ENCODE results near the gene NDUFB10. TPM values are rescaled to one million over a fixed set of nuclear protein-coding genes. Genes with fewer than 3 reads are reported as not detected.
"Not testable (repeated sequence)": the region's sequence is repeated elsewhere in the genome, so short reads cannot be mapped to it uniquely, and the experiment has no call there.

The NDUFB10 gene
- total RNA-seq, 2 experiments from 2014 or later: 131 to 138 TPM

GRCh38 chr16:1932050-1933028 lies 27.0 kb upstream of the NDUFB10 start:
- CTCF ChIA-PET: no interaction called here
- POLR2A ChIA-PET: no interaction called here
- H3K36me3 Mint-ChIP-seq (ENCODE audit: low read depth): no peaks in the 10 kb centered on the region
- H3K27me3 Mint-ChIP-seq: no peaks in the 10 kb centered on the region
- DNase-seq: no peak
- H3K4me3 Mint-ChIP-seq: no peak overlapping the region
- H3K9me3 Mint-ChIP-seq: no peaks in the 10 kb centered on the region
- H3K27ac Mint-ChIP-seq: no peak overlapping the region
- H3K4me1 Mint-ChIP-seq: peaks cover 5% of the 10 kb centered on the region

- Mint-ChIP-seq H3K27me3 (no peaks in the 10 kb centered on the region), H3K36me3 (ENCODE audit: low read depth) (peaks cover 4% of the 10 kb centered on the region), H3K4me1 (peaks cover 2% of the 10 kb centered on the region), H3K4me3 (no peak overlapping the region), H3K9me3 (no peaks in the 10 kb centered on the region), H3K27ac (no peak overlapping the region)
- DNase-seq: no peak
- ChIA-PET POLR2A (no interaction called here), CTCF (no interaction called here)
These were observed 26.2 kb upstream of the NDUFB10 start for GRCh38 chr16:1933097-1933661.

GRCh38 chr16:1936945-1937479 lies 22.3 kb upstream of the NDUFB10 start:
- Mint-ChIP-seq H3K36me3 (ENCODE audit: low read depth) (peaks cover 8% of the 10 kb centered on the region), H3K4me1 (peaks cover 8% of the 10 kb centered on the region), H3K27me3 (no peaks in the 10 kb centered on the region), H3K4me3 (no peak overlapping the region), H3K27ac (no peak overlapping the region), H3K9me3 (no peaks in the 10 kb centered on the region)
- ChIA-PET CTCF (no interaction called here), POLR2A (no interaction called here)
- DNase-seq: no peak

GRCh38 chr16:1938316-1938715 lies 21.0 kb upstream of the NDUFB10 start:
- Mint-ChIP-seq H3K4me1 (peaks cover 13% of the 10 kb centered on the region), H3K27me3 (no peaks in the 10 kb centered on the region), H3K9me3 (no peaks in the 10 kb centered on the region), H3K4me3 (no peak overlapping the region), H3K36me3 (ENCODE audit: low read depth) (peaks cover 8% of the 10 kb centered on the region), H3K27ac (no peak overlapping the region)
- no peak for DNase-seq
- CTCF ChIA-PET: no interaction called here
- POLR2A ChIA-PET: no interaction called here

GRCh38 chr16:1938910-1939309 lies 20.4 kb upstream of the NDUFB10 start:
- peaks cover 18% of the 10 kb centered on the region for H3K4me1 Mint-ChIP-seq
- DNase-seq: no peak
- H3K36me3 Mint-ChIP-seq (ENCODE audit: low read depth): peaks cover 8% of the 10 kb centered on the region
- H3K27ac Mint-ChIP-seq: no peak overlapping the region
- CTCF ChIA-PET: no interaction called here
- H3K4me3 Mint-ChIP-seq: no peak overlapping the region
- H3K27me3 Mint-ChIP-seq: no peaks in the 10 kb centered on the region
- H3K9me3 Mint-ChIP-seq: no peaks in the 10 kb centered on the region
- POLR2A ChIA-PET: no interaction called here

- H3K4me3 Mint-ChIP-seq; H3K9me3 Mint-ChIP-seq; H3K36me3 Mint-ChIP-seq (ENCODE audit: low read depth); H3K27ac Mint-ChIP-seq; DNase-seq; H3K27me3 Mint-ChIP-seq: not testable (repeated sequence)
- peaks cover 27% of the 10 kb centered on the region for H3K4me1 Mint-ChIP-seq
- ChIA-PET CTCF (interaction anchor here (1.1 kb wide), 1 partner anchor 11 kb away, joined by 4 read pairs; no protein-coding TSS in a partner anchor), POLR2A (interaction anchor here (3.3 kb wide), 1 partner anchor 25 kb away, joined by 15 read pairs; the partner anchor contains the start of gene RPS2)
These were observed 19.5 kb upstream of the NDUFB10 start for GRCh38 chr16:1939833-1940232.

GRCh38 chr16:1940273-1941161 lies 18.8 kb upstream of the NDUFB10 start:
- peaks cover 8% of the 10 kb centered on the region for H3K36me3 Mint-ChIP-seq (ENCODE audit: low read depth)
- H3K4me1 Mint-ChIP-seq: peaks cover 27% of the 10 kb centered on the region
- POLR2A ChIA-PET: interaction anchor here (0.8 to 3.3 kb wide), 4 partner anchors 24 to 113 kb away, joined by 3 to 15 read pairs (median 4); partner anchors contain the start of genes FAHD1, HAGH, RPS2 and TBL3
- H3K27me3 Mint-ChIP-seq: no peaks in the 10 kb centered on the region
- CTCF ChIA-PET: interaction anchor here (1.1 kb wide), 1 partner anchor 12 kb away, joined by 4 read pairs; no protein-coding TSS in a partner anchor
- DNase-seq: no peak
- no peaks in the 10 kb centered on the region for H3K9me3 Mint-ChIP-seq
- H3K27ac Mint-ChIP-seq: no peak overlapping the region
- H3K4me3 Mint-ChIP-seq: no peak overlapping the region

GRCh38 chr16:1941162-1942046 lies 17.9 kb upstream of the NDUFB10 start:
- H3K27ac Mint-ChIP-seq: peak overlapping the region; percentile 44
- H3K36me3 Mint-ChIP-seq (ENCODE audit: low read depth): peaks cover 8% of the 10 kb centered on the region
- POLR2A ChIA-PET: interaction anchor here (0.8 to 3.3 kb wide), 5 partner anchors 19 to 114 kb away, joined by 3 to 15 read pairs (median 3); partner anchors contain the start of genes FAHD1, HAGH, RPS2 and TBL3

GRCh38 chr16:1942047-1942809 lies 17.1 kb upstream of the NDUFB10 start:
- Mint-ChIP-seq H3K4me3 (peak overlapping the region; percentile 84), H3K27me3 (no peaks in the 10 kb centered on the region), H3K4me1 (peaks cover 27% of the 10 kb centered on the region), H3K36me3 (ENCODE audit: low read depth) (peaks cover 8% of the 10 kb centered on the region), H3K27ac (peak overlapping the region; percentile 70), H3K9me3 (no peaks in the 10 kb centered on the region)
- ChIA-PET CTCF (interaction anchor here (1.9 kb wide), 1 partner anchor 23 kb away, joined by 10 read pairs; the partner anchor contains the start of gene RPS2), POLR2A (interaction anchor here (0.8 to 3.3 kb wide), 4 partner anchors 11 to 29 kb away, joined by 3 to 15 read pairs (median 10); partner anchors contain the start of genes RPL3L, RPS2 and TBL3)
- DNase-seq: peak; percentile 29

More at GRCh38 chr16:1941162-1942046, 17.9 kb upstream of the NDUFB10 start:
- Mint-ChIP-seq H3K9me3 (no peaks in the 10 kb centered on the region), H3K27me3 (no peaks in the 10 kb centered on the region), H3K4me3 (peak overlapping the region; percentile 84), H3K4me1 (peaks cover 27% of the 10 kb centered on the region)
- no peak for DNase-seq
- CTCF ChIA-PET: no interaction called here

- Mint-ChIP-seq H3K9me3 (no peaks in the 10 kb centered on the region), H3K27ac (peak within 1 kb of the TSS; percentile 70), H3K27me3 (no peaks in the 10 kb centered on the region), H3K4me3 (peak within 1 kb of the TSS; percentile 84), H3K4me1 (peaks cover 27% of the 10 kb centered on the region), H3K36me3 (ENCODE audit: low read depth) (peaks cover 6% of the 10 kb centered on the region)
- DNase-seq: peak; percentile 100
- ChIA-PET CTCF (interaction anchor here (1.0 to 2.0 kb wide), 8 partner anchors 14 to 171 kb away, joined by 3 to 10 read pairs (median 4); partner anchors contain the start of genes EME2, MRPS34, NOXO1 and RPS2), POLR2A (interaction anchor here (0.6 to 2.7 kb wide), 12 partner anchors 10 to 237 kb away, joined by 3 to 32 read pairs (median 4); partner anchors contain the start of genes FAHD1, HAGH, MAPK8IP3 and NUBP2)
These were observed 16.3 kb upstream of the NDUFB10 start, which contains the start of gene MSRB1 for GRCh38 chr16:1942810-1943726. Gene MSRB1 (minus strand): TSS chr16:1943199. CDS start chr16:1943156, 43 bp downstream.

Data from activated CD4-positive, alpha-beta memory T cell treated with anti-CD3 and anti-CD28 coated beads, Interleukin-2, amount 10 ng/mL, durations not matched to agents 7 days and 5 days (primary cell).